Prostate gland (tissue), 2 donors: ENCODE results near the gene NHS. TPM values are rescaled to one million over a fixed set of nuclear protein-coding genes. Genes with fewer than 3 reads are reported as not detected.

Source experiments
- DNase-seq: peaks from one replicate; pipeline ENCODE4 v3.0.0-alpha.2; 2019; ENCODE audit warnings: low spot score
- H3K27ac ChIP-seq, 2 donors: fragments of 200-600 bp; sonication (generic); 2 replicates each; pipeline ENCODE4 v1.5.1; 2017 to 2019
- H3K27me3 ChIP-seq: fragments of 200-600 bp; sonication (generic); replicated peaks from 2 replicates; pipeline ENCODE4 v1.5.1; 2019; ENCODE audit not compliant: insufficient read depth
- H3K36me3 ChIP-seq, 2 donors: fragments of 200-600 bp; sonication (generic); 1 replicate in 1 of 2; 2 replicates in 1 of 2; pipeline versions ENCODE4 v1.5.1 to v1.8.1; 2017 to 2019
- H3K4me1 ChIP-seq: fragments of 200-600 bp; sonication (generic); replicated peaks from 2 replicates; pipeline ENCODE4 v1.5.1; 2019
- H3K4me3 ChIP-seq, 2 donors: fragments of 200-600 bp; sonication (generic); 2 replicates each; pipeline ENCODE4 v1.5.1; 2017 to 2019
- H3K9me3 ChIP-seq: fragments of 200-600 bp; sonication (generic); 2 replicates; pipeline ENCODE4 v1.5.1; 2017
- POLR2A ChIP-seq: fragments of 450-650 bp; IDR thresholded peaks from one replicate; pipeline ENCODE4 v1.6.1; 2016; ENCODE audit warnings: antibody characterized with exemption, mild to moderate bottlenecking
- POLR2AphosphoS5 ChIP-seq: sonication (generic); formaldehyde crosslinking; IDR thresholded peaks from one replicate; pipeline ENCODE4 v1.6.1; 2017; ENCODE audit warnings: antibody characterized with exemption
- WGBS: methylation state at CpG from one replicate; pipeline ENCODE4 v1.1.5; 2018; 5-methylcytosine and 5-hydroxymethylcytosine counted together
- intact Hi-C: fragments of 100-400 bp; cut with DNase I; formaldehyde crosslinking; loops from one replicate; pipeline ENCODE4 v1.14.2; 2022
- total RNA-seq, 2 donors: library from RNA; depleted of rRNA; stranded (reverse); fragments of >200 nt; gene quantifications; one replicate each; pipeline ENCODE4 v1.1.0, GENCODE V29; 2016
- TF ChIP-seq, protein P1 (sequence below), 4 experiments: fragments of 200-600 bp in 2 of 4; fragments of 450-650 bp in 2 of 4; sonication (generic) in 2 of 4; IDR thresholded peaks; 1 replicate in 3 of 4; 2 replicates in 1 of 4; pipeline ENCODE4 v1.5.1; 2016 to 2019; ENCODE audit warnings: antibody characterized with exemption in 4 of 4, mild to moderate bottlenecking in 2 of 4, moderate library complexity in 2 of 4

The NHS gene
- total RNA-seq, 2 donors from 2014 or later: 4.8 to 17.7 TPM

- no peaks in the 10 kb centered on the region for H3K36me3 ChIP-seq
- peak within 1 kb of the TSS; percentile 88 to 93 for H3K27ac ChIP-seq
- no peaks in the 10 kb centered on the region for H3K4me1 ChIP-seq
- TF ChIP-seq POLR2AphosphoS5 (peak; percentile 74), POLR2A (peak; percentile 65)
- TF ChIP-seq, protein P1, sequence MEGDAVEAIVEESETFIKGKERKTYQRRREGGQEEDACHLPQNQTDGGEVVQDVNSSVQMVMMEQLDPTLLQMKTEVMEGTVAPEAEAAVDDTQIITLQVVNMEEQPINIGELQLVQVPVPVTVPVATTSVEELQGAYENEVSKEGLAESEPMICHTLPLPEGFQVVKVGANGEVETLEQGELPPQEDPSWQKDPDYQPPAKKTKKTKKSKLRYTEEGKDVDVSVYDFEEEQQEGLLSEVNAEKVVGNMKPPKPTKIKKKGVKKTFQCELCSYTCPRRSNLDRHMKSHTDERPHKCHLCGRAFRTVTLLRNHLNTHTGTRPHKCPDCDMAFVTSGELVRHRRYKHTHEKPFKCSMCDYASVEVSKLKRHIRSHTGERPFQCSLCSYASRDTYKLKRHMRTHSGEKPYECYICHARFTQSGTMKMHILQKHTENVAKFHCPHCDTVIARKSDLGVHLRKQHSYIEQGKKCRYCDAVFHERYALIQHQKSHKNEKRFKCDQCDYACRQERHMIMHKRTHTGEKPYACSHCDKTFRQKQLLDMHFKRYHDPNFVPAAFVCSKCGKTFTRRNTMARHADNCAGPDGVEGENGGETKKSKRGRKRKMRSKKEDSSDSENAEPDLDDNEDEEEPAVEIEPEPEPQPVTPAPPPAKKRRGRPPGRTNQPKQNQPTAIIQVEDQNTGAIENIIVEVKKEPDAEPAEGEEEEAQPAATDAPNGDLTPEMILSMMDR (IDR thresholded peaks at IDR 0.05): no peak
- peak; percentile 97 for DNase-seq
- intact Hi-C loops: no loop called here
- WGBS: under 1% methylated on average over 43 of the region's 67 CpGs
- H3K27me3 ChIP-seq: no peaks in the 10 kb centered on the region
- no peaks in the 10 kb centered on the region for H3K9me3 ChIP-seq
- peak within 1 kb of the TSS; percentile 45 to 46 for H3K4me3 ChIP-seq
Observed at GRCh38 chrX:17736856-17737709, 362.1 kb downstream of the NHS start, which contains the start of gene SCML1. TSS of gene SCML1 (plus strand) at chrX:17737493. CDS start at chrX:17744187, 6,694 bp downstream.

DNA sequence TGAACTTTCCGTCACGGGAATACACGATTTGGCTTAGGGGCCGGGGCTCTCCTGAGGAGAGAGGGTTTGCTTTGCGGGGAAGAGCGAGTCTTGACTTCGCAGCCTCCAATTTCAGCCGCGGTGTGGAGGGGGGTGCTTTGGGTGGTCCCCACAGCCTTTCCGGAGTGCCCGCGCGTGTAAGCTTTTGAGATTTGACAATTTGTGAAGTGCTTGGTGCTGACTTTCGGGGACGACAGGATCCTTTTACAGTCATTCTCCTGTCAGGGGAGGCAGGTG, 362.6 kb downstream of the NHS start:
- no peak for TF ChIP-seq POLR2A
- TF ChIP-seq POLR2AphosphoS5: no peak
- TF ChIP-seq, protein P1 (IDR thresholded peaks at IDR 0.05): no peak
- H3K9me3 ChIP-seq: no peaks in the 10 kb centered on the region
- intact Hi-C loops: no loop called here
- WGBS: 0% methylated on average over 10 of the region's 15 CpGs
- H3K4me3 ChIP-seq: peak overlapping the region; percentile 45 to 46
- H3K27ac ChIP-seq: peak overlapping the region; percentile 88 to 93
- no peaks in the 10 kb centered on the region for H3K27me3 ChIP-seq
- no peaks in the 10 kb centered on the region for H3K36me3 ChIP-seq
- DNase-seq: no peak
- H3K4me1 ChIP-seq: no peaks in the 10 kb centered on the region

DNA sequence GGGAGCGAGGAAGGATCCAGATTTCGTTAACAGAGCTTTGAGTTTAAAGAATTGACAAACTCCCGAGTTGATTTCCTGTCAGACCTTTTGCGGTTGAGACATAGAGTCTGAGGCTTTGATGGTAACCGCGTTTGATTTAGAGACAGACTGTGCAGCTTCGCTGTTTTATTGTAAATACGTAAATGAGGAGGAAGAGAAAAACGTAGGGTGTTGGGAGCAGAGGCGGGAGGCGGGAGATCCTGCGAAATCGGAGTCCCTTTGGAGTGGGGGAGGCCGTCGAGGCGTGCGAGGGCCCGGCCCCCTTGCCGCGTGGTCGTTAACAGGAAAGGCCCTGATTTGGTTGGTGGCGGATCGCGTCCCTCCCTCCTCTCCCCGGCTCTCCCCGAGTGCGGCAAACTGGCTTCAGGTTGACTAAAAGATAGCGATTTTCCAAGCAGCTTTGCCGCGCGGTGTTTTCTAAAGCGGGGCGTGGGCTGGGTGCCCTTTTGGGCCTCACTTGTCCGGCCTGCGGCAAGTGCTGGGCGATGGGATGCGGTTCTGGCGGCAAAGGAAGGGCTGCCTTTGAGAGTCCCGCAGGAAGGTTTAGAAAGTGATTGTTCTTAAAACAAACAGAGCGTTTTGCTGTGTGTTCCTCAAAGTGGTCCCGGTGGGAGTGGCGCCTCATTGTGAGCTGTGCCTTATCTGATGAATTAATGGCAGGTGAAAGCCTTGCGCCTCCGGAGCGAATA, 363.1 kb downstream of the NHS start:
- TF ChIP-seq POLR2AphosphoS5 (no peak), POLR2A (peak; percentile 24)
- TF ChIP-seq, protein P1 (IDR thresholded peaks at IDR 0.05): no peak
- H3K4me3 ChIP-seq: peak overlapping the region; percentile 45 to 46
- no peaks in the 10 kb centered on the region for H3K36me3 ChIP-seq
- DNase-seq: peak; percentile 25
- H3K9me3 ChIP-seq: no peaks in the 10 kb centered on the region
- H3K27ac ChIP-seq: peak overlapping the region; percentile 88 to 93
- no peaks in the 10 kb centered on the region for H3K4me1 ChIP-seq
- WGBS: under 1% methylated on average over 37 of the region's 45 CpGs
- H3K27me3 ChIP-seq: no peaks in the 10 kb centered on the region
- intact Hi-C loops: no loop called here

GRCh38 chrX:17738737-17739535, 363.9 kb downstream of the NHS start:
- intact Hi-C loops: no loop called here
- no peaks in the 10 kb centered on the region for H3K27me3 ChIP-seq
- peak overlapping the region; percentile 88 to 93 for H3K27ac ChIP-seq
- 22% methylated on average over 6 of the region's 6 CpGs for whole genome bisulfite sequencing
- no peaks in the 10 kb centered on the region for H3K36me3 ChIP-seq
- DNase-seq: no peak
- TF ChIP-seq POLR2AphosphoS5 (no peak), POLR2A (no peak)
- TF ChIP-seq, protein P1 (IDR thresholded peaks at IDR 0.05): no peak
- H3K4me1 ChIP-seq: no peaks in the 10 kb centered on the region
- peak overlapping the region; percentile 45 to 46 for H3K4me3 ChIP-seq
- no peaks in the 10 kb centered on the region for H3K9me3 ChIP-seq
